GM12878 (cell line): ENCODE measurements around the gene DHX16. TPM values are rescaled to one million over a fixed set of nuclear protein-coding genes. Genes with fewer than 3 reads are reported as not detected.

ENCODE experiments used
- ATAC-seq: fragments of 200-7000 bp; cut with Tn5 transposase; 3 replicates; pipeline ENCODE4 v1.9.1; 2020; ENCODE audit warnings: mild to moderate bottlenecking, moderate library complexity
- BruUV-seq: library from RNA; stranded (reverse); fragments of 400-500 nt; replicated peaks from 2 replicates; lab custom pipeline; 2021; lab: Mats Ljungman, UMichigan
- CTCF ChIA-PET: fragments of 300-600 bp; sonication (Branson Sonifier 250); formaldehyde crosslinking; extraction: SDS; loops from one replicate; lab custom pipeline; 2021; ENCODE audit warnings: inconsistent platforms; lab: Yijun Ruan, JAX
- POLR2A ChIA-PET: fragments of 350-600 bp; formaldehyde crosslinking; extraction: SDS; loops from one replicate; lab custom pipeline; 2021; ENCODE audit warnings: inconsistent platforms; lab: Charles Lee
- RAD21 ChIA-PET: fragments of 300-600 bp; sonication (Branson Sonifier 250); formaldehyde crosslinking; loops from one replicate; lab custom pipeline; 2023; ENCODE audit warnings: antibody characterized with exemption; ENCODE audit not compliant: unreplicated experiment; lab: Charles Lee
- SMC1A ChIA-PET: fragments of 300-600 bp; sonication (Branson Sonifier 250); formaldehyde crosslinking; loops from one replicate; lab custom pipeline; 2023; ENCODE audit not compliant: unreplicated experiment, uncharacterized antibody; lab: Charles Lee
- DNase-seq: peaks from one replicate; pipeline ENCODE4 v3.0.0-alpha.2; 2011; ENCODE audit warnings: low read depth, low spot score
- FAIRE-seq: peaks from 3 replicates; lab custom pipeline; 2011; peaks lifted over from hg19 to GRCh38; lab: Jason Lieb, UNC
- H2AFZ ChIP-seq: 2 replicates; pipeline ENCODE4 v1.6.0; 2011; ENCODE audit warnings: low read depth, low read length, control low read depth; ENCODE audit not compliant: control insufficient read depth
- H3K27ac ChIP-seq: 2 replicates; pipeline ENCODE4 v1.5.1; 2011; ENCODE audit warnings: control low read depth; ENCODE audit not compliant: control insufficient read depth, insufficient read depth
- H3K27me3 ChIP-seq, 2 experiments: replicated peaks in 1 of 2; 2 replicates each; pipeline versions ENCODE4 v1.6.0 to v1.6.1; 2011; ENCODE audit warnings: low read length in 1 of 2; ENCODE audit not compliant: control insufficient read depth in 2 of 2, insufficient read depth in 2 of 2
- H3K36me3 ChIP-seq, 2 experiments: 2 replicates each; pipeline ENCODE4 v1.5.1; 2011; ENCODE audit warnings: low read length in 1 of 2; ENCODE audit not compliant: control insufficient read depth in 2 of 2, insufficient read depth in 2 of 2
- H3K4me1 ChIP-seq: 2 replicates; pipeline ENCODE4 v1.6.1; 2011; ENCODE audit warnings: mild to moderate bottlenecking, low read length, moderate library complexity, mixed read lengths; ENCODE audit not compliant: control insufficient read depth, insufficient read depth
- H3K4me2 ChIP-seq: 2 replicates; pipeline ENCODE4 v1.6.0; 2011; ENCODE audit warnings: control low read depth; ENCODE audit not compliant: control insufficient read depth, insufficient read depth
- H3K4me3 ChIP-seq: fragments of 200-600 bp; sonication (generic); 2 replicates; pipeline ENCODE4 v1.5.1; 2016
- H3K79me2 ChIP-seq: 2 replicates; pipeline ENCODE4 v1.6.0; 2011; ENCODE audit warnings: low read length; ENCODE audit not compliant: control insufficient read depth, insufficient read depth
- H3K9ac ChIP-seq: 2 replicates; pipeline ENCODE4 v1.8.0; 2011; ENCODE audit warnings: low read length, control low read depth, mixed read lengths; ENCODE audit not compliant: control insufficient read depth, insufficient read depth
- H3K9me3 ChIP-seq: replicated peaks from 3 replicates; pipeline ENCODE4 v1.5.1; 2011; ENCODE audit warnings: mild to moderate bottlenecking, low read length; ENCODE audit not compliant: control insufficient read depth, insufficient read depth
- H4K20me1 ChIP-seq: 2 replicates; pipeline ENCODE4 v1.6.0; 2011; ENCODE audit not compliant: control insufficient read depth, insufficient read depth
- JUNB ChIP-seq: IDR thresholded peaks from 2 replicates; pipeline ENCODE4 v1.6.1; 2016; ENCODE audit warnings: antibody characterized with exemption, mild to moderate bottlenecking
- TCF3 ChIP-seq: IDR thresholded peaks from 2 replicates; pipeline ENCODE4 v1.6.1; 2012; ENCODE audit warnings: low read depth, mild to moderate bottlenecking, low read length, borderline replicate concordance; ENCODE audit not compliant: insufficient read depth
- WGBS: methylation state at CpG from one replicate; pipeline ENCODE4 v1.1.6; 2016; ENCODE audit warnings: low lambda C conversion rate; ENCODE audit not compliant: insufficient replicate concordance, insufficient coverage; ENCODE audit errors: missing lambda C conversion rate; 5-methylcytosine and 5-hydroxymethylcytosine counted together
- in situ Hi-C: fragments of 300-500 bp; cut with MboI; formaldehyde crosslinking; loops from 9 replicates; pipeline ENCODE4 v1.14.3; 2018; ENCODE audit warnings: mixed read lengths
- intact Hi-C: fragments of 100-400 bp; cut with micrococcal nuclease; formaldehyde crosslinking; loops from one replicate; pipeline ENCODE4 v1.14.2; 2022; ENCODE audit not compliant: unreplicated experiment
- polyA plus RNA-seq, 11 experiments: library from polyadenylated mRNA; depleted of rRNA in 4 of 11; unstranded in 6 of 11; stranded (reverse) in 5 of 11; fragments of >200 nt; fragmentation: Nextera tagmentation in 4 of 11; fragmentation: Illumina TruSeq in 1 of 11; extraction: Ambion mirVana in 4 of 11; extraction: Trizol in 1 of 11; gene quantifications; 1 replicate in 1 of 11; 2 replicates in 10 of 11; pipeline versions ENCODE4 v1.2.1 to v1.2.3, GENCODE V29; 2011 to 2016; ENCODE audit warnings: inconsistent platforms in 2 of 11, missing spikeins in 2 of 11, low read depth in 1 of 11
- total RNA-seq, 4 experiments: library from RNA; depleted of rRNA in 3 of 4; stranded (reverse); fragments of >200 nt in 3 of 4; fragmentation: Illumina TruSeq in 1 of 4; extraction: Trizol in 1 of 4; gene quantifications; 2 replicates each; pipeline versions ENCODE4 v1.2.1 to v1.2.3, GENCODE V29; 2013 to 2021
- TF ChIP-seq, protein P1 (sequence below), 3 experiments: IDR thresholded peaks in 2 of 3; conservative IDR thresholded peaks in 1 of 3; 2 replicates each; pipeline ENCODE4 v1.5.1; 2011; ENCODE audit warnings: low read depth in 3 of 3, low read length in 3 of 3, mild to moderate bottlenecking in 3 of 3, control low read depth in 2 of 3, moderate library complexity in 2 of 3, inconsistent platforms in 1 of 3, mixed read lengths in 1 of 3; ENCODE audit not compliant: control insufficient read depth in 2 of 3, insufficient read depth in 1 of 3; ENCODE audit errors: extremely low read depth in 1 of 3

The DHX16 gene
- total and polyA plus RNA-seq, 10 of the 15 experiments (the other 5 are each of a cell fraction or from before 2014, with no cell fraction given), result 10.1 to 41.4 (median 38.3) TPM

DNA sequence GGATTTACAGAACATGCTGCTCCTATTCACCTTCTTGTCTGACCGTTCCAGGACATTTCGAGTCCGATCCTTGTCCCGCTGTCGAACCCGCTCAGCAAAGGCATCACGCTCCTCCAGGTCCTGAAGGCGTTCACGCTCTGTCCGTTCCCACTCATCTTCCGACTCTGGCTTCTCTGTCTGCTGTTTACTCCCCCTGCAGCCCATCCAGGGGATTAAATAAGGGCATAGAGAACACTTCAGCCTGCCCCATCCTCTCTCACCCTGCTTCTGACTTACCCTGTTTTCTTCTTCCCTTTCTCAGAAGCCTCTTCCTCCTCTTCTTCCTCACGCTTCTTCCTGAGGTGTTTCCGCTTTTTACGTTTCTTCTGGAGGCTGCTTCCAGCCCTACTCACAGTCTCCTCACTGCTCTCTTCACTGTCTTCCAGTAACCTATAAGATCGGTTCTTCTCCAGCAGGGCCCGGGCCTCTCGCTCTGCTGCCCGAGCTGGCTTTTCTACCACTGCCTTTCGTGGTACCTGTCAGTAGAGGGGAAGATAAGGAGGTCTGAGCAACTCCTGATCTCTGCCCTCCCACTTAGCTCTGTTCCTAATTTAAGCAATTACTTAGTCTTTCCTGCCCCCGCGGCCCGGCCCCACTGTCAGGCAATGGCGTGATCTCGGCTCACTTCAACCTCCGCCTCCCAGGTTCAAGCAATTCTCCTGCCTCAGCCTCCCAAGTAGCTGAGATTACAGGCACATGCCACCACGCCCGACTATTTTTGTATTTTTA lies 1.9 kb downstream of the DHX16 start:
- Histone ChIP-seq H3K9ac (no peak overlapping the region), H3K9me3 (no peaks in the 10 kb centered on the region), H3K27ac (no peak overlapping the region), H3K4me3 (no peak overlapping the region), H3K79me2 (peaks cover 14% of the 10 kb centered on the region), H3K4me1 (peaks cover 8% of the 10 kb centered on the region), H3K4me2 (no peak overlapping the region), H3K27me3 (no peaks in the 10 kb centered on the region), H3K36me3 (peaks cover 0 to 12% of the 10 kb centered on the region in 2 experiments; a peak in 2 of 4 replicates), H4K20me1 (no peaks in the 10 kb centered on the region), H2AFZ (no peak overlapping the region)
- BruUV-seq, result TSS peak; percentile 49
- RAD21 ChIA-PET, result no interaction called here
- no peak for FAIRE-seq
- intact Hi-C loops (loop anchor here (5.0 kb wide), 1 partner anchor 129 kb away; no protein-coding TSS in a partner anchor), in situ Hi-C loops (loop anchor here (5.0 kb wide), 1 partner anchor 189 kb away; no protein-coding TSS in a partner anchor)
- CTCF ChIA-PET, result interaction anchor here (1.0 to 7.7 kb wide), 4 partner anchors 52 to 139 kb away, joined by 3 to 67 read pairs (median 12); no protein-coding TSS in a partner anchor
- SMC1A ChIA-PET, result interaction anchor here (0.7 to 1.9 kb wide), 3 partner anchors 19 to 217 kb away, joined by 3 to 6 read pairs (median 4); no protein-coding TSS in a partner anchor
- TF ChIP-seq, protein P1, sequence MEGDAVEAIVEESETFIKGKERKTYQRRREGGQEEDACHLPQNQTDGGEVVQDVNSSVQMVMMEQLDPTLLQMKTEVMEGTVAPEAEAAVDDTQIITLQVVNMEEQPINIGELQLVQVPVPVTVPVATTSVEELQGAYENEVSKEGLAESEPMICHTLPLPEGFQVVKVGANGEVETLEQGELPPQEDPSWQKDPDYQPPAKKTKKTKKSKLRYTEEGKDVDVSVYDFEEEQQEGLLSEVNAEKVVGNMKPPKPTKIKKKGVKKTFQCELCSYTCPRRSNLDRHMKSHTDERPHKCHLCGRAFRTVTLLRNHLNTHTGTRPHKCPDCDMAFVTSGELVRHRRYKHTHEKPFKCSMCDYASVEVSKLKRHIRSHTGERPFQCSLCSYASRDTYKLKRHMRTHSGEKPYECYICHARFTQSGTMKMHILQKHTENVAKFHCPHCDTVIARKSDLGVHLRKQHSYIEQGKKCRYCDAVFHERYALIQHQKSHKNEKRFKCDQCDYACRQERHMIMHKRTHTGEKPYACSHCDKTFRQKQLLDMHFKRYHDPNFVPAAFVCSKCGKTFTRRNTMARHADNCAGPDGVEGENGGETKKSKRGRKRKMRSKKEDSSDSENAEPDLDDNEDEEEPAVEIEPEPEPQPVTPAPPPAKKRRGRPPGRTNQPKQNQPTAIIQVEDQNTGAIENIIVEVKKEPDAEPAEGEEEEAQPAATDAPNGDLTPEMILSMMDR (IDR thresholded peaks at IDR 0.05 in 2 of 3, conservative IDR thresholded peaks at IDR 0.05 in 1 of 3; ENCODE audit: control insufficient read depth in 2 of 3, extremely low read depth in 1 of 3, insufficient read depth in 1 of 3, low read depth in 3 of 3, low read length in 3 of 3), result 0 out of 6 replicates have a peak, but pooled peaks of 1 of the 3 experiments have one; percentile 17
- TF ChIP-seq TCF3 (no peak), JUNB (no peak)
- no peak for ATAC-seq
- POLR2A ChIA-PET, result no interaction called here
- DNase-seq, result no peak
- WGBS, result 94% methylated on average over 27 of the region's 27 CpGs
